CD4-positive, alpha-beta T cell treated with Interleukin-6 for 4 hours (primary cell): ENCODE results near the gene NR3C2.
"Not testable (repeated sequence)": the region's sequence is repeated elsewhere in the genome, so short reads cannot be mapped to it uniquely, and the experiment has no call there.

ENCODE experiments used
- DNase-seq: peaks from one replicate; pipeline ENCODE4 v3.0.0-alpha.2; 2020; ENCODE audit warnings: mixed read lengths

NR3C2 gene

DNA sequence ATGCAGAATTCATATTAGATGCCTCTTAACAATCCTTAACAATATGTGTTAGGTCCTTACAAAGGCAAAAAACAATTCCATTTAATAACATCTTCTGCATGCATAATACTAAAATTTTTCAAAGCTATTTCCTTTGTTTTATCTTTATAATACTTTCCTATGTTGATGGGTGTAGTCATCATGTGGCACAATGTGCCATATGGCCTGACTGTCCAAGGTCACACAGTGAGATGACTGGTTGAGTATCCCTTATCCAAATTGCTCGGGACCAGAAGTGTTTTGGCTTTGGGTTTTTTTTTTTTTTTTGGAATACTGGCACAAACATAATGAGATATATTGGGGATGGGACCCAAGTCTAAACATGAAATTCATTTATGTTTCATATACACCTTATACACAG is 77.7 kb downstream of the NR3C2 start:
- DNase-seq, result no peak

DNA sequence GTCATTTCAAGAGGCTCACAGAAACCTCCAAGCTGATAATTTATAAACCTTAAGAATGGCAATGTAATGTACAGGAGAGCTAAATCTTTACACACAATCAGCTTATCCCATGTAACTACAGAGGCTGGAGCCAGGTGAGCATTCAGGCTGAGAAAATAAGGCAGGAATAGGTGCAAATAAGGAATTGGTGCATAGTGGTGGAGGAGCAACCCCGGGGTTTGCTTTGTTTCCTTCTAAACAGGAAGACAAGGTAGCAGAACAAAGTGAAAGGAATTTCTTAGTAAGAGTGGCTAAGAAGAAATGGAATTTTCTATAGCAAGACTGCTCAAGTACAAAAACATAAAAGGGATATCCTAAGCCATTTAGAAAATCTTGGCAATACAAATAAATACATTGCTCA is 82.4 kb downstream of the NR3C2 start:
- no peak for DNase-seq

DNA sequence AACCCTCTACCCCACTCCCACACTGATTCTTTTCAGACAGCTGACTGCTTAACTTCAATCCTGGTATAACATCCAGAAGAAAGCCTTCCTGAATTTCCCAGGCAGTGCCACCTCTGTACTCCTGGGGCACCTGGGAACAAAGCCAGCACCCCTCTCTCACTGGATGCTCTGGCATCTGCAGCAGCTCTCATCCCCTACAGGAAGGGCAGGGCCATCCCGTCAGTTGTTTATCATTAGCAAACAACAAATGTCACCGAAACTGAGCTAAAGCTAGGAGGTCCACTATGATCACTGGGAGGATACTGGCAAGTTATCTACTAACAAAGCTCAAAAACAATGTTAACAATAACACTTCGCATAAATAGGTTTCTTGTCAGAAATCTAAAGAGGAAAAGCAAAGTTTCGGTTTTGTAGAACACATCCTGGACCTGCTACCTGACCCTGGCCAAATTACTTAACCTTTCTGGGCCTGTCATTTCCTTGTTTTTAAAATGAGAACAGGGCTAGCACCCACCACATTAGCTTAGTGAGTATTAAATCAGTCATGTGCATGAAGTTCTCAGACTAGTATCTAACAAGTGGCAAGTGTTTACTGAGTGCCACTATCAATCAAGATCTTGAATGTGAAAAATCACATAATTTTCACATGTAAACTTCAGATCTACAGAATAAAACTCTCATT is 86.6 kb downstream of the NR3C2 start:
- no peak for DNase-seq

DNA sequence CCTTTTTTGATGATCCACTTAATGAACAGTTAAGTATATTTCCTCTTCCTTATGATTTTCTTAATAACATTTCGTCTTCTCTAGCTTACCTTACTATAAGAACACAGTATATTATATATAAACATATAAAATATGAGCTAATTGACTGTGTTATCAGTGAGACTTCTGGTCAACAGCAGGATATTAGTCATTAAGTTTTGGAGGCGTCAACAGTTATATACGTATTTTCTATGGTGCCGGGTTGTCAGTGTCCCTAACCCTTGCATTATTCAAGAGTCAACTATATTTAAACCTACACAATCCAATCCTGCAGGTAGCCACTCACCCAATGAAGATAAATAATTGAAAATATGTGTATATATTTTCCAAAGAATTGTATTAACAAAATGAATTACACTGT is 88.0 kb downstream of the NR3C2 start:
- DNase-seq, result no peak

DNA sequence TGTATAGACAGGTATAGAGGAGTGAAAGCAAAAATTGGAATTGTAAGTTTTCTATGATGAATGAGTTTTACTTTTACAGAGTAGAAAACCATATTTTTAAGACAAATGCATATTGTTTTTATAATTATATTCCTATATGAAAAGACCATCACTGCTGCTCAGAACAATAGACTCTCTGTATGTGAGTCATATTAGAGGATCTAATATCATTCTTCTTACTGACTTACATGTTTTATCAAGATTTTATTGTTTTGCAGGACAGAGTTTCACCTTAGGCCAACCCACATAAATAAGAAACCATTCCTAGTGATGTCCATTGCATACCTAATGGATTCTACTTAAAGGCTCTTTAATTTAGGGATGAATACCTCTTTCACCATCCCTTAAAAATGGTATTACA is 88.6 kb downstream of the NR3C2 start:
- DNase-seq, result no peak

DNA sequence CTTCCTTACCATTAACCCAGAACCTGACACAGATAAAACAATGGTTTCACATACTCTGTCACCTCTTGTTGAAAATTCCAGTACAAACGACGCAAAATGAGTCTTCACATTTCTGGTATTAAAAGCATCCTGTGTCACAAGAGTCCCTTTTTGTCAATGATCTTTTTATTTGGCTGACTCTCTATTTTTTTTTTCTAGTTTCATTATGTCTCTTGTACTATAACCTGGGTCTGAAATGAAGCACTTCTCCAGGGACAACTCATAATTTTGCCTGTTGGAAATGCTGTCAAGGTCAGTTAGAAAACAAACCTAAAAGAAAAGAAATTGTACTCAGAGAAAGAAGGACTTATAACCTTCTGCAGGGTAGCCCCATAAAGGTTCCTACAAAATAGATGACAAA is 93.1 kb downstream of the NR3C2 start:
- DNase-seq, result no peak

DNA sequence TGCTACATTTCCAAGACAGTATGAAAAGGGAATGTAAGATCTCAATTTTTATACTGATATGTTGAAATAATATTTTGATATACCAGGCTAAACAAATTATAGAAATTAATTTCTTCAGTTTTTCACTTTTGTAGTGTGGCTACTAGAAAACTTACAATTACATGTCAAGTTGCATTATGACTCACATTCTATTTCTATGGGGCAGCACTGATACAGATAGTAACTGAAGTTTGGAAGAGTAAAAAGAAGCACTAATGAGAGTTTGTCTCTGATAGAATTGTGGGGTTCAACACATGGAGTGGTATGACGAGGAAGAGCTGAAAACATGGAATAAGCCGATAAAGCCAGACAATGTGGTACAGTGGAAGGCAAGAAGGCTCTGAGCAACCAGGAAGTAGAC is 95.6 kb downstream of the NR3C2 start:
- DNase-seq, result no peak

DNA sequence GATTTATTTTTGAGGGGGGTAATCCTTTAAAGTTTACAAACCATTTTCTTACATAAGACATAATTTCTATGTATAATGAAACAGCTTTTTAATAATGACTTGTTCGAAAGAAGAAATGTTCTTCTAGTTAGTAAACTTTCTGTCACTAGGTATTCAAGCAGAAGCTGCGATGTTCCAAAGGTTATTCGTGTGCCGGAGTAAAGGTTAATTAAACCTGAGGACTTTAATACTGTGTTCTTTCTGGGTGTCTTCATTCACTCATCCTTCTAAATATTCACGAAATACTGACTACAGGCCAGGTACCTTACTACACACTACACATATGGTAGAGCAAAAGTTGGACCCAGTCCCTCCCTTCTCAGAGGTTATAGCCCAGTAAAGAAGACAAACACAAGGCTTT is 96.7 kb downstream of the NR3C2 start:
- no peak for DNase-seq

DNA sequence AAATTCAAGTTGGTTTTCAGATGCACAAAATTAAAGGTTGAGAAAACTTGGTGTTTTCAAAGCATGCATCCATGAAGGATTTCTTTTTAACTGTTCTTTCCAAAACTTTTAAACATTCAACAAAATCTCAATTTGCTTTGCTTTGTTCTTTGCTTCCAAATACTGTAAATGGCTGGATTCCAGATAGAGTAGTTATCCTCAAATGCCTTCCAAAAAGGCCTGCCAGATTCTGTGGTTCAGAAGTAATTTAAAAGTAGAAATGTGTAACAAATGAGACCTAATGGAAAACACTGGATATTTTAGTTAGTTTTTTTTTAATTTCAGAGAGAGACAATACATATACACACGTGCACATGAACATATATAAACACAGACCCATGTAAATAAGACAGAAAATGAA is 97.3 kb downstream of the NR3C2 start:
- no peak for DNase-seq

DNA sequence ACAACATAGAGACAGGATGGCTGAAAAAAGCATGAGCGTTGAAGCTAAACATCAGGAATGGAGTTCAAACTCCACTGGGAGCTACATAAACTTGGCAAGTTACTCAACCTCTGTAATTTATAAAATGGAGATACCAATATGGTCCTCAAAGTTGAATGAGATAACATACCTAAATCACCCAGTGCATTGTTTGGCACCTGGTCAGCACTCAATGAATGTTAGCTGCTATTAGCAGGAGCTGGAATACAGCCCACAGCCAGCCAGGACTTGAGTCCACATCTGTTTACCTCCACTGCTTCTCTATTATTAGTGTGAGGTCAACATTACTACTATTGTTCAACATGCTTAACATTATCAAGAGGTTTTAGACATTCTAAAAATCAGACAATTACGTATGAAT is 97.9 kb downstream of the NR3C2 start:
- DNase-seq, result no peak

DNA sequence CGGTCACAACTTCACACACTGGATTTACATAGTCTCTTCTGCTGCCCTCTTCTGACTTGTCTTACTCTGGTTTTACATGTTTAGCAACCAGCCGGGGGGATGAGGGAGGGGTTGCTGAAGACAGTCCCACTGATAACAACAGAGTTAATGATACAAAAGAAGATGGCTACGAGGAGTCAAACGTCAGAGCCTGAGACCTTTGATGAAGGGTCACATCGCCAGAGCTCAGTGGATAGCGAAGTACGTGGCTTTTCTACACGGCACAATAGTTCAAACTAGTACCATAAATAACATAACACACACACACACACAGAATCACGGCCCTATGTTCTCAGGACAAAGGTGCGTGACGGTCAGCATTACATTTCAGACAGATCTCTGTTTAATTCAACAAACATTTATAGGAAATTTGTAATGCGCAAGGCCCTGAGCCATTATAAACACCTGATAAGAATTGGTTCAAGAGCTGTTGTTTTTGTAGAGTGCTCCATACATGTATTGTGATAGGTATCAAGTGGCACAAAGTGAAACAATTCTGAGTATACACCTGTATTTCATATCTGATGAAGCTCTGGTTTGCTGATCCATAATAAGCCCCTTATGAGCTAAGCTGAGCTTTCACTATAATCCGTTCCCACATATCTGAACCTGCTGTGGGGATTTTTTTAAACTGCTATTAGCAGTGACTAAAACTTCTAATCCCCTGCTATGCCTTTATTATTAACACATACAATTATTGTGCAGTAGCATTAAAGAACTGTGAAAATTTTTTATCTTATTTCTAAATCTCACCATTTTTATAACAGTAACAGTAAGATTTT is 100.0 kb downstream of the NR3C2 start:
- DNase-seq, result no peak

DNA sequence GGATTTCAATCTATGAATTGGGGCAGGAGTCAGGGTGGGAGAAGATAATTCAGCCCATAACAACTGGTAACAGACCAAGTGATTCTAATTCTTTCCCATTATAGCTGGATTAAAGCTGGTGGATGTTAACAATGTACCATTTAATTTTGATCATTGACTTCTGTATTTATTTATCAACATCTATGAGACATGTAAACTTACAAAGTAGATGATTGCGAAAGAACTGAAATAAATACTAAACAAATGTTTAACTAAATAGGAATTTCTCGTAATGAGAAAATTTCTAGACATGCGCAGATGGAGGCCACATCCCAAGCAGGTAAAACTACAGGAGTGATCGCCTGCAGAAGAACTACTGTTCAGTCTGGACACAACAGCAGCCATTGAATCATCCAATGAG is 107.1 kb downstream of the NR3C2 start:
- no peak for DNase-seq

DNA sequence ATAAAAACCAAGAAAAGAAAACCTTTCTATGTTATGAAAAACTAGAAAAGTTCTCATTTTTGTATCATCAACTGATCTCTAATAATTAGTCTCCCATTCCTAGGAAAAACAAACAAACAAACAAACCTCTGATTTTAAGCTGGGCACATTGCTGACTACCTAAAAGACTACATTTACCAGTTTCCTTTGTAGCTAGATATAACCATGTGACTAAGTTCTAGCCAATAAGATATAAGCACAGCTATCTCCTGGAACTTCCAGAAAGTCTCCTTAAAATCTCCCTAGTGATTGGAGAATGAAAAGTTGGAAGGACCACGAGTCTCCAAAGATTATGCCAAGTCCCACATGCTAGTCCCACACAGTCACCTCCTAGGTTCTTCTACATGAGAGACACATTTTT is 108.9 kb downstream of the NR3C2 start:
- no peak for DNase-seq

DNA sequence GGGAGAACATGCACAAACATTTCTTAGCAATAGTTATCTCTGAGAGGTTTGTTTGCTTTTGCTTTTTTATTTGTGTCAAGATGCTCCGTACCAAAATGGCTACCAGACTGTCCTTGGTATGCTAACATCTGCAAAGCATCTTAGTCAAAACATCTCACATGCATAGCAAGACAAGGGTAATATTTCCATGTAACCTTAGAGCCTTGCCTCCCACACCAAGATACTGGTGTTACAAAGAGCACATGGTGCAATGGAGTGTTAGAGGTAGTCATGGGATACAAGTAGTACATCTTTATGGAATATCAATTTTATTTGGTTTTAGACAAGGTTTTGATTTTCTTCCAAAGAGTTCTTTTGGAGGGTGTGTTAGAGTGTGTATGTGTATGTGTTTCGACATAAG is 109.7 kb downstream of the NR3C2 start:
- DNase-seq, result no peak

DNA sequence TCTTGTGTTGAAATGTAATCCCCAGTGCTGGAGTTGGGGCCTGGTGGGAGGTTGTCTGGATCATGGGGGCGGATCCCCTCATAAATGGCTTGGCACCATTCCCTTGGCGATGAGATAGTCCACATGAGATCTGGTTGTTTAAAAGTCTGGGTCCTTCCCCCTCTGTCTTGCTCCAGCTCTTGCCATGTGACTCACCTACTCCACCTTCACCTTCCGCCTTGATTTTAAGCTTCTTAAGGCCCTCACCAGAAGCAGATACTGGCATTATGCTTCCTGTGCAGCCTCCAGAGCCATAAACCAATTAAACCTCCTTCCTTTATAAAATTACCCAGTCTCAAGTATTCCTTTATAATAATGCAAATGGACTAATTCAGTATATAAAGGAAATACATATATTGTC is 111.5 kb downstream of the NR3C2 start:
- DNase-seq, result no peak

DNA sequence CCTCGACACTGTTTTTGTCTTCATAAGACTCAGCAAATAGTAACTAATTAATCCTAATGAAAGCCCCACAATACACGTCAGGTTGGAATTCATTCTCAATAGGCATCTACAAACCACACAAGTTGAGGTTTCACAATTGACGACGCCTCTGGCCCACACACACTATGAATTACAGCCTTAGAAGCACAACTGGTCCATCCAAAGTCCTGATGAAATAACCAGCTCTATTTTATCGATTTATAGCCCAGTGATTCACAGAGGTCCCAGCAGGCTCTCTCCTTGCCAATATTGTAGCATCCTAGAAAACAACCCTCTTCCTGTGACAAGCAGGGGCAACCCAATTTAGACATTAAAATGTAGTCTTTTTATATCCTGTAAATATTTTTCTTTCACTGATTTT is 112.1 kb downstream of the NR3C2 start:
- no peak for DNase-seq

DNA sequence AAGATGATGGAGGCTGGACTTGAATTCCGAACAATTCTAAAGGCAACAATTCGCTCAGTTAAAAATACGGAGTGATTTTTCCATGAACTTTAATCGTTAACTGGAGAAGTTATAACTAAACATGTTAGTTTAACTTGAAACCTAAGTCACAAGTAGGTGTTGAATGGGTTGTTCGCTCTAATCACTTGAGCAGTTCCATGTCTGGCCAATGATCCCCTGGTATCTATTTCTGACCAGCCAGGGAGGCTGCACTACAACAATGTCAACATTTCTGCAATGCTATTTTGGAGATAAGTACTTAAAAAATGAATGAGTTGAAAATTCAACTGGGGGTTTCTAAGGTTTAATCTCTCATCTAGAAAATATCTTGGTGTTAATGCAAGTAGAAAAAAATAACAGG is 112.5 kb downstream of the NR3C2 start:
- no peak for DNase-seq

DNA sequence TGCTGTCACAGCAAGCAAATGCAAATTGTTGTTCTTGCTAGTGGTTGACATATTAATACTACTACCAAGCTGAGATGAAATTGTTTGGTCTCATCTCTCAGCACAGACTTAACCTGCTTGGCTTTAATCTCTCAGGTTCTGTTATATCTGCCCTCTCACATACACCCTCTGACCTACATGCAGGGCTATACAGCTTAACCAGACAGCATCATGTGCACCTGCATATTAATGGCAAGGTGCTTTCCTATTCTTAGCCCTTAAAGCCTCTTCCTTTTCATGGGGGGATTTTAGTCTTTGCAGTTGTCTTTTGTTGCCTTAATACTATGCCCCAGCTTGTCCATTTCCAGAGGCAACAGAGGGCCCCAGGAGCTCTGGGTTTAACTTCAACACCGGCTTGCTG is 114.5 kb downstream of the NR3C2 start:
- DNase-seq, result no peak

DNA sequence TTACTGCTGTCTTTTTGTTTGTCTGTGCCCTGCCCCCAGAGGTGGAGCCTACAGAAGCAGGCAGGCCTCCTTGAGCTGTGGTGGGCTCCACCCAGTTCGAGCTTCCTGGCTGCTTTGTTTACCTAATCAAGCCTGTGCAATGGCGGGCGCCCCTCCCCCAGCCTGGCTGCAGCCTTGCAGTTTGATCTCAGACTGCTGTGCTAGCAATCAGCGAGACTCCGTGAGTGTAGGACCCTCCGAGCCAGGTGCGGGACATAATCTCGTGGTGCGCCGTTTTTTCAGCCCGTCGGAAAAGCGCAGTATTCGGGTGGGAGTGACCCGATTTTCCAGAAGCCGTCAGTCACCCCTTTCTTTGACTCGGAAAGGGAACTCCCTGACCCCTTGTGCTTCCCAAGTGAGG is 118.9 kb downstream of the NR3C2 start:
- not testable (repeated sequence) for DNase-seq

DNA sequence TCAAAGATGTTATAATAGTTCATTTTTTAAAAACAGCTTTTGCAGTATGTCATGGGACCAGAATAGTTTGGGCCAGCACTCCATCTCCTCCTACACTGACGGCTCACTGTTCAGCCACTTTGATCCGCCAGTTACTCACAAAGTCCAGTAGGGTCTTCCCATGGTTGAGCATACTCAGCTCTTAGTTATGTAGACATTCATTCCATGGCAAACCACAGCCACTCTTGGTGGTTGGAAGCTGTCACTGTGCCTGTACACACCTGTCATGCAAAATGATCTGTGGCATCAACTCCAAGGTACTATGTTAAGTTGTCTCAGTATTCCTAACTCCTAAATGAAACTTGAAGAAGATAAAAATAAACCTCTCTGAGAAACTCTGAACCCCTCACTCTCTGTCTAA is 127.2 kb downstream of the NR3C2 start:
- no peak for DNase-seq

DNA sequence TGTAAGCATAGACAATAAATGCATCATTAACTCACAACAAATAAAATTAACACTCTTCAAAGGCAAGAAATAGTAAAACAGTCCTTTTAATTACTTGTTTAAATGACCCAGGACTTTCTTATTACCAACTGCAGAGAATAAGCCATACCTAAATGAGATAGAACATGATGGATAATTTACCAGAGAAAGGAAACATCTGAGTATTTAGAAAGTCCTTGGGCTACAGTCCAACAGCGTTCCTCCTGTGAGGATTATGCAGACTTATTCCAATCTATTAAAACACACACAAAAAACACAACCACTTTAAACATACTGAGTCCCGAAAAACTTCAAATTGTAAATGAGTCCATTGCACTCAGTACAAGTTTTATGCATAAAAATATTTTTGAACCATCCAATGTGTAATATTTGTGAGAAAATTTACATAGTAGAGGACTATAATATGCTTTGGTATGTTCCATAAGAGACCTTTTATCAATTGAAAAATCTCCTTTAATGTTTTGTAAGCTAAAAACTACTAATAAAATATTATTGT is 129.2 kb downstream of the NR3C2 start:
- DNase-seq, result no peak

DNA sequence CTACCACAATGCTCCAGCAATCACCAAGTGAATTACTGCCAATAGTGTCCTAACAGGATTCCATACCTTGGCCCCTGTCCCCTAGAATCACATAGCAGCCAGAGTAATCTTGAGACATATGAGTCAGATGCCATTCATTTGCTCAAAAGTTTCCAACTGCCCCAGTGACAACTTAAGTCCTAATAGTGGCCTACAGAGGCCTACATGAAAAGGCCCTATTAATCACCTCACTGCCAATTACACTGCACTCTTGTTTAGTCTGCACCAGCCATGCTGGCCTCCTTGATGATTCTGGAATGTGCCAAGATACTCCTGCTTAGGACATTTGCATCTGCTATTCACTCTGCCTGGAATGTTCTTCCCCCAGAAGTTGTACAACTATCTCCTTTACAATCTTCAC is 130.7 kb downstream of the NR3C2 start:
- no peak for DNase-seq

DNA sequence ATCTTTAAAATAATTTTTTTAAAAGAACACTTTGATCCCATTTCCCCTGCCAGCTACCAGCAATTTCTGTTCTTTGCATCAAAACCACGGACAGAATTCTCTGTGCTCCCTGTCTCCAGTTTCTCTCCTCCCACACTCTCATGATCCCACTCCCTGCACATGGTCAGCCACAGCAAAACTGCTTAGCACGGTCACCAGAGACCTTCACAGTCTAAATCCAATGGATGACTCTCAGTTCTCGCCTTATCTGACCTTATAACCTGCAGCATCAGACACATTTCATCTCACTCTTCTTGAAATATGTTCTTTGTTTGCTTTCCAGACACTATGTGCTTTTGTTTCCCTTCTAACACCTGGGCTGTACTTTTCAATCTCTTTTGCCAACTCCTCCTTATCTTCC is 131.5 kb downstream of the NR3C2 start:
- no peak for DNase-seq

DNA sequence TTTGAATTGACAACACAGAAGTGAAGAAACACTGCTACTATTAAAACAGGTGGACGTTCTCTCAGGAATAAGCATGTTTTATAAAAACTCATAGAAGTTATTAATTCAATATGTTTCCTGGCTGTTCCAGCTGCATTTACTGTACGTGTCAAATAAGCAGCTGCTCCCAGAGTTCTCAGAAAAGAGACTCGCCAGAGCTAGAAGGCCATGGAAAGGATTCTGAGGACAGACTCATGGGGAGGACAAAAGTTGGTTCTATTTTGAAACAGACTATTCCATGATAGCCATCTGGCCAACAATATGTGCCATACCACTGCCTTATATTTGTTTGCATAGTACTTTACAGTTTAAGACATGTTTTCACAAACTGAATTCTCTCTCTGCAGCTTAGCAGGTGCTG is 136.5 kb downstream of the NR3C2 start:
- no peak for DNase-seq

DNA sequence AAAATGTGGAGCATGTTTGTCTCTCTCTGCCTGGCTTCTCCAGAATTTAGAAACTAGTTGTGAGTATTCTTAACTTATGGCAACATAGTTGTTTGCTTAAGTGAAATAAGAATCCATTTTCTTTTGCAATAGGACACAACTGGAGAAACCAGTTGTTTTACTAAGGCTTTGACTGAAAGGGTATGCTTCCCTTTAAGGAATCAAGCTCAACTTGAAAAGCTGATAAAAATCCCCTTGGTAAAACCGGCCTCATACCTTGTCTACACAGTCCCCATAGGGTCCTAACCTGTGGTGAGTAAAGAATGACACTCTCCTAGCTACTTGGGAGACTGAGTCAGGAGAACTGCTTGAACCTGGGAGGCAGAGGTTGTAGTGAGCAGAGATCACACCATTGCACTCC is 139.8 kb downstream of the NR3C2 start:
- DNase-seq, result no peak
